RWPE1 (cell line): ENCODE measurements around the gene CHN2.
"Not testable (repeated sequence)": the region's sequence is repeated elsewhere in the genome, so short reads cannot be mapped to it uniquely, and the experiment has no call there.

Experiments used
- CTCF ChIA-PET: fragments of 350-600 bp; sonication (Branson Sonifier 250); formaldehyde crosslinking; extraction: SDS; loops from one replicate; lab custom pipeline; 2021; lab: Yijun Ruan, JAX
- POLR2A ChIA-PET: fragments of 400-600 bp; formaldehyde crosslinking; extraction: SDS; loops from one replicate; lab custom pipeline; 2020; ENCODE audit warnings: antibody characterized with exemption; ENCODE audit not compliant: low non-redundant PET; lab: Yijun Ruan, JAX
- DNase-seq: peaks from one replicate; pipeline ENCODE4 v3.0.0; 2012; ENCODE audit warnings: low spot score
- H3K27ac ChIP-seq: fragments of 450-650 bp; 2 replicates; pipeline ENCODE4 v1.5.1; 2017
- TF ChIP-seq, protein P1 (sequence below): fragments of 450-650 bp; conservative IDR thresholded peaks from 2 replicates; pipeline ENCODE4 v1.5.1; 2017; ENCODE audit warnings: low read depth, mild to moderate bottlenecking

CHN2 gene

DNA sequence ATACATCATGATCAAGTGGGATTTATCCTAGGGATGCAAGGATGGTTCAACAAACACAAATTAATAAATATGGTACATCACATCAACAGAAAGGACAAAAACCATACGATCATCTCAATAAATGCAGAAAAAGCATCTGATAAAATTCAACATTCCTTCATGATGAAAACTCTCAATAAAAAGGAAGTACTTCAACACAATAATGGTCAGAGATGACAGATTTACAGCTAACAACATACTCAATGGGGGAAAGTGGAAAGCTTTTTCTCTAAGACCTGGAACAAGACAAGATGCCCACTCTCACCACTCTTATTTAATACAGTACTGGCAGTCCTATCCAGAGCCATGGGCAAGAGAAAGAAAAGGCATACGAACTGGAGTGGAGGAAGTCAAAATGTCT is 329.2 kb downstream of the CHN2 start:
- ChIA-PET POLR2A (no interaction called here), CTCF (interaction anchor here (0.7 kb wide), 1 partner anchor 16 kb away, joined by 3 read pairs; no protein-coding TSS in a partner anchor)
- TF ChIP-seq, protein P1, sequence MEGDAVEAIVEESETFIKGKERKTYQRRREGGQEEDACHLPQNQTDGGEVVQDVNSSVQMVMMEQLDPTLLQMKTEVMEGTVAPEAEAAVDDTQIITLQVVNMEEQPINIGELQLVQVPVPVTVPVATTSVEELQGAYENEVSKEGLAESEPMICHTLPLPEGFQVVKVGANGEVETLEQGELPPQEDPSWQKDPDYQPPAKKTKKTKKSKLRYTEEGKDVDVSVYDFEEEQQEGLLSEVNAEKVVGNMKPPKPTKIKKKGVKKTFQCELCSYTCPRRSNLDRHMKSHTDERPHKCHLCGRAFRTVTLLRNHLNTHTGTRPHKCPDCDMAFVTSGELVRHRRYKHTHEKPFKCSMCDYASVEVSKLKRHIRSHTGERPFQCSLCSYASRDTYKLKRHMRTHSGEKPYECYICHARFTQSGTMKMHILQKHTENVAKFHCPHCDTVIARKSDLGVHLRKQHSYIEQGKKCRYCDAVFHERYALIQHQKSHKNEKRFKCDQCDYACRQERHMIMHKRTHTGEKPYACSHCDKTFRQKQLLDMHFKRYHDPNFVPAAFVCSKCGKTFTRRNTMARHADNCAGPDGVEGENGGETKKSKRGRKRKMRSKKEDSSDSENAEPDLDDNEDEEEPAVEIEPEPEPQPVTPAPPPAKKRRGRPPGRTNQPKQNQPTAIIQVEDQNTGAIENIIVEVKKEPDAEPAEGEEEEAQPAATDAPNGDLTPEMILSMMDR, result no peak
- no peak overlapping the region for H3K27ac ChIP-seq
- no peak for DNase-seq

- DNase-seq, result no peak
- ChIA-PET POLR2A (no interaction called here), CTCF (interaction anchor here (0.6 kb wide), 1 partner anchor 538 kb away, joined by 4 read pairs; no protein-coding TSS in a partner anchor)
- TF ChIP-seq, protein P1, result no peak
- no peak overlapping the region for H3K27ac ChIP-seq
Measured at GRCh38 chr7:29527505-29528108, 333.0 kb downstream of the CHN2 start.

DNA sequence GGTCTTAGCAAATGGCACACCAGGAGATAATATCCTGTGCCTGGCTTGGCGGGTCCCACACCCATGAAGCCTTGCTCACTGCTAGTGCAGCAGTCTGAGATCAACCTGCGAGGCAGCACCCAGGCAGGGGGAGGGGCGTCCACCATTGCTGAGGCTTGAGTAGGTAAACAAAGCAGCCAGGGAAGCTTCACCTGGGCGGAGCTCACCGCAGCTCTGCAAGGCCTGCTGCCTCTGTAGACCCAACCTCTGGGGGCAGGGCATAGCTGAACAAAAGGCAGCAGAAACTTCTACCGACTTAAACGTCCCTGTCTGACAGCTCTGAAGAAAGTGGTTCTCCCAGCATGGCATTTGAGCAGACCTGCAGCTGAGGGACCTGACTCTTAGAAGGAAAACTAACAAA is 334.0 kb downstream of the CHN2 start:
- H3K27ac ChIP-seq, DNase-seq, POLR2A ChIA-PET: not testable (repeated sequence)
- CTCF ChIA-PET, result interaction anchor here (0.6 kb wide), 1 partner anchor 272 kb away, joined by 3 read pairs; no protein-coding TSS in a partner anchor
